ENCODE results near the gene PSD2. TPM values are rescaled to one million over a fixed set of nuclear protein-coding genes. Genes with fewer than 3 reads are reported as not detected.

The PSD2 gene
- total and polyA plus RNA-seq, 2 of the 13 experiments (the other 11 are each of a cell fraction or from before 2014, with no cell fraction given) = 0.07 TPM; not detected in 1

- no peak for TF ChIP-seq ZBTB4 (CRISPR knock-in tag; IDR thresholded peaks at IDR 0.05; ENCODE audit: borderline replicate concordance)
- no peak for TF ChIP-seq MIER3 (CRISPR knock-in tag; IDR thresholded peaks at IDR 0.05; ENCODE audit: borderline replicate concordance)
- TF ChIP-seq ZNF235 (CRISPR knock-in tag; IDR thresholded peaks at IDR 0.05; ENCODE audit: borderline replicate concordance) = no peak
- no peak for TF ChIP-seq ETV6 (CRISPR knock-in tag; conservative IDR thresholded peaks at IDR 0.05)
- no peak for TF ChIP-seq PRDM4 (CRISPR knock-in tag; IDR thresholded peaks at IDR 0.05; ENCODE audit: borderline replicate concordance)
- no peak for TF ChIP-seq ZNF251 (CRISPR knock-in tag; IDR thresholded peaks at IDR 0.05)
- peak; percentile 27; the same call in 1 of the 2 replicates for TF ChIP-seq ZNF782 (CRISPR knock-in tag; IDR thresholded peaks at IDR 0.05; ENCODE audit: borderline replicate concordance)
- TF ChIP-seq PLRG1 (conservative IDR thresholded peaks at IDR 0.05) = no peak
- no peak for TF ChIP-seq RXRB (CRISPR knock-in tag; IDR thresholded peaks at IDR 0.05; ENCODE audit: borderline replicate concordance)
- TF ChIP-seq PRDM15 (CRISPR knock-in tag; IDR thresholded peaks at IDR 0.05) = no peak
- no peak for TF ChIP-seq ZNF572 (CRISPR knock-in tag; IDR thresholded peaks at IDR 0.05)
- TF ChIP-seq KDM5A (IDR thresholded peaks at IDR 0.05; ENCODE audit: borderline replicate concordance, low read length) = no peak
- no peak for TF ChIP-seq MAX (IDR thresholded peaks at IDR 0.05)
- TF ChIP-seq ARNT2 (CRISPR knock-in tag; IDR thresholded peaks at IDR 0.05; ENCODE audit: low read depth) = peak; percentile 44; the same call in 1 of the 2 replicates
- TF ChIP-seq NR2C2 (CRISPR knock-in tag; IDR thresholded peaks at IDR 0.05; ENCODE audit: borderline replicate concordance) = no peak
- no peak for TF ChIP-seq ZNF644 (CRISPR knock-in tag; IDR thresholded peaks at IDR 0.05; ENCODE audit: low read depth)
- TF ChIP-seq CREB1 (IDR thresholded peaks at IDR 0.05) = no peak
- no peak for TF ChIP-seq CREB1 (CRISPR knock-in tag; IDR thresholded peaks at IDR 0.05)
- no peak for TF ChIP-seq NPAS2 (CRISPR knock-in tag; IDR thresholded peaks at IDR 0.05; ENCODE audit: borderline replicate concordance)
- no peak for TF ChIP-seq AGO1 (IDR thresholded peaks at IDR 0.05; ENCODE audit: low read depth, low read length, poor library complexity, severe bottlenecking)
- no peak for TF ChIP-seq BRD4 (CRISPR knock-in tag; IDR thresholded peaks at IDR 0.05)
These were observed 7.9 kb upstream of the PSD2 start (continued) for GRCh38 chr5:139787568-139788293.

Data from HepG2 (cell line).